ENCODE data around the gene DHRSX.

DNA sequence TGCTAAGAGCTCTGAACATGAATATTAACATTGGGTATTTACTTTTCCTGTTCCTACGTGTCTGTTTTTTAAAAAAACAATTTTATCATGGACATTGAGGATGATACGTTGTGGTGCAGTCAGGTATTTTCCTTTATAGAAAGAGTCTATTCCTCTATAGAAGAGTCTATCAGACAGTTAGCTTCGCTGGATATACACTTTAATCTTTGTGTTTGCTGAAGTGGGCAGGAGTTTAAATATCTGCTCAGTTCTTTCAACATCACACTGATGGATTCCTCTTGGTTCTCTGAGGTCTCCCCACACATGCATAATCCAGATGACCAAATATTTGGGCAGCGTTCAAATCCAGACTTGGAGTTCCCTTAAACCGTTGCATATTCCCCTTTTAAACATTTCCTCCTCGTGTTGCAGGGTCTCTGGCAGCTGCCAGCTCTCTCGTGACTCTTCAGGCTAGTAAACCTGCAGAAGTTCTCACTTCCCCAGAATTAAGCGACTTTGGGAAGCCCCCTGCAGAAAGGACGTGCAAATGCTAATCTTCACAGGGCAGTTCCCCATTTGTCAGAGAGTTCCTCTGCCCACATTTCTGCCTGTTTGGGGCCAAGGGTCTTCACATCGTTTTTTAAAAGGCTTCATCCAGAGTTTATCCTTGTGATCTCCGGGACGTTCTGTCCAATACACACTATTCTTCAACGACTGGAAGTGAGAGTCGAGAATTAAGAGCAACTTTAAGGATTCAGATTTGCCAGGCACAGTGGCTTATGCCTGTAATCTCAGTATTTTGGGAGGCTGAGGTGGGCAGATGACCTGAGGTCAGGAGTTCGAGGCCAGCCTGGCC is 20.5 kb upstream of the DHRSX start:
- no peak for TF ChIP-seq POLR2AphosphoS5 (IDR thresholded peaks at IDR 0.05; ENCODE audit: insufficient read depth, low read depth, low read length)
- TF ChIP-seq, protein P1, sequence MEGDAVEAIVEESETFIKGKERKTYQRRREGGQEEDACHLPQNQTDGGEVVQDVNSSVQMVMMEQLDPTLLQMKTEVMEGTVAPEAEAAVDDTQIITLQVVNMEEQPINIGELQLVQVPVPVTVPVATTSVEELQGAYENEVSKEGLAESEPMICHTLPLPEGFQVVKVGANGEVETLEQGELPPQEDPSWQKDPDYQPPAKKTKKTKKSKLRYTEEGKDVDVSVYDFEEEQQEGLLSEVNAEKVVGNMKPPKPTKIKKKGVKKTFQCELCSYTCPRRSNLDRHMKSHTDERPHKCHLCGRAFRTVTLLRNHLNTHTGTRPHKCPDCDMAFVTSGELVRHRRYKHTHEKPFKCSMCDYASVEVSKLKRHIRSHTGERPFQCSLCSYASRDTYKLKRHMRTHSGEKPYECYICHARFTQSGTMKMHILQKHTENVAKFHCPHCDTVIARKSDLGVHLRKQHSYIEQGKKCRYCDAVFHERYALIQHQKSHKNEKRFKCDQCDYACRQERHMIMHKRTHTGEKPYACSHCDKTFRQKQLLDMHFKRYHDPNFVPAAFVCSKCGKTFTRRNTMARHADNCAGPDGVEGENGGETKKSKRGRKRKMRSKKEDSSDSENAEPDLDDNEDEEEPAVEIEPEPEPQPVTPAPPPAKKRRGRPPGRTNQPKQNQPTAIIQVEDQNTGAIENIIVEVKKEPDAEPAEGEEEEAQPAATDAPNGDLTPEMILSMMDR (IDR thresholded peaks at IDR 0.05; ENCODE audit: extremely low read depth in 1 of 2, insufficient read depth in 1 of 2, low read depth in 1 of 2, low read length in 2 of 2): no peak
- no peak for TF ChIP-seq POLR2A (IDR thresholded peaks at IDR 0.05; ENCODE audit: low read depth, low read length)
- no peak for TF ChIP-seq EZH2 (IDR thresholded peaks at IDR 0.05; ENCODE audit: borderline replicate concordance, low read depth, low read length, severe bottlenecking)
- no peak for TF ChIP-seq MYC (IDR thresholded peaks at IDR 0.05; ENCODE audit: low read depth, low read length)
- no peak for TF ChIP-seq JUN (IDR thresholded peaks at IDR 0.05; ENCODE audit: borderline replicate concordance, insufficient read depth, insufficient read length, low read depth)

Data from endothelial cell of umbilical vein (primary cell).